Hepatic stellate cell (primary cell): ENCODE results near the gene COBL.

Experiments
- DNase-seq: peaks from one replicate; pipeline ENCODE4 v3.0.0; 2011; ENCODE audit warnings: low spot score

Gene COBL

GRCh38 chr7:51316666-51317581, at the start of gene COBL:
Gene COBL (minus strand): TSS chr7:51316809. CDS start chr7:51316633, 176 bp downstream.
- DNase-seq: no peak

GRCh38 chr7:51366172-51366728, 49.6 kb upstream of the COBL start:
- no peak for DNase-seq

GRCh38 chr7:51357821-51358220, 41.2 kb upstream of the COBL start:
- no peak for DNase-seq

- no peak for DNase-seq
Measured at GRCh38 chr7:51356849-51357516, 40.4 kb upstream of the COBL start.

GRCh38 chr7:51354897-51355296, 38.3 kb upstream of the COBL start:
- DNase-seq: no peak

GRCh38 chr7:51354434-51354833, 37.8 kb upstream of the COBL start:
- no peak for DNase-seq

GRCh38 chr7:51352174-51353100, 35.8 kb upstream of the COBL start:
- DNase-seq: no peak

- no peak for DNase-seq
Measured at GRCh38 chr7:51351661-51352060, 35.1 kb upstream of the COBL start.

- no peak for DNase-seq
Measured at GRCh38 chr7:51350546-51350896, 33.9 kb upstream of the COBL start.

- no peak for DNase-seq
Measured at GRCh38 chr7:51349820-51350545, 33.4 kb upstream of the COBL start.

- DNase-seq: no peak
Measured at GRCh38 chr7:51346126-51346525, 29.5 kb upstream of the COBL start.

GRCh38 chr7:51344406-51345138, 28.0 kb upstream of the COBL start:
- no peak for DNase-seq

- DNase-seq: no peak
Measured at GRCh38 chr7:51340936-51341335, 24.3 kb upstream of the COBL start.

GRCh38 chr7:51340029-51340838, 23.6 kb upstream of the COBL start:
- no peak for DNase-seq

- no peak for DNase-seq
Measured at GRCh38 chr7:51335057-51335456, 18.4 kb upstream of the COBL start.

- DNase-seq: no peak
Measured at GRCh38 chr7:51329696-51330263, 13.2 kb upstream of the COBL start.

GRCh38 chr7:51328351-51328801, 11.8 kb upstream of the COBL start:
- DNase-seq: no peak

- no peak for DNase-seq
Measured at GRCh38 chr7:51327287-51327717, 10.7 kb upstream of the COBL start.

- no peak for DNase-seq
Measured at GRCh38 chr7:51326656-51327286, 10.2 kb upstream of the COBL start.
